Stimulated activated CD8-positive, alpha-beta memory T cell treated with anti-CD3 and anti-CD28 coated beads, Interleukin-4, amount 100 ng/mL, for 48 hours (primary cell): Measurements from ENCODE around the gene FIBIN.
"Not testable (repeated sequence)": the region's sequence is repeated elsewhere in the genome, so short reads cannot be mapped to it uniquely, and the experiment has no call there.

ENCODE experiments used
- DNase-seq: peaks from one replicate; pipeline ENCODE4 v3.0.0-alpha.2; 2020

Gene FIBIN

GRCh38 chr11:26983645-26984044 is 10.3 kb upstream of the FIBIN start:
- no peak for DNase-seq

GRCh38 chr11:26985470-26985869 is 8.4 kb upstream of the FIBIN start:
- DNase-seq, result no peak

GRCh38 chr11:26985943-26986342 is 8.0 kb upstream of the FIBIN start:
- DNase-seq, result no peak

- no peak for DNase-seq
Measured at GRCh38 chr11:26987272-26987671, 6.6 kb upstream of the FIBIN start.

GRCh38 chr11:26987731-26988130 is 6.2 kb upstream of the FIBIN start:
- no peak for DNase-seq

GRCh38 chr11:26992031-26992541 is 1.8 kb upstream of the FIBIN start:
- DNase-seq, result no peak

- DNase-seq, result no peak
Measured at GRCh38 chr11:26994631-26995095, 751 bp downstream of the FIBIN start.

- no peak for DNase-seq
Measured at GRCh38 chr11:26995701-26996460, 2.0 kb downstream of the FIBIN start.

GRCh38 chr11:26997378-26997777 is 3.5 kb downstream of the FIBIN start:
- DNase-seq, result no peak

- DNase-seq, result not testable (repeated sequence)
Measured at GRCh38 chr11:27001136-27001730, 7.3 kb downstream of the FIBIN start.

GRCh38 chr11:27002431-27002830 is 8.5 kb downstream of the FIBIN start:
- no peak for DNase-seq

- DNase-seq, result no peak
Measured at GRCh38 chr11:27002838-27003237, 8.9 kb downstream of the FIBIN start.

- DNase-seq, result no peak
Measured at GRCh38 chr11:27004103-27004502, 10.2 kb downstream of the FIBIN start.

- DNase-seq, result no peak
Measured at GRCh38 chr11:27008811-27009535, 15.1 kb downstream of the FIBIN start.

GRCh38 chr11:27011560-27012233 is 17.8 kb downstream of the FIBIN start:
- no peak for DNase-seq

- no peak for DNase-seq
Measured at GRCh38 chr11:27012234-27012921, 18.5 kb downstream of the FIBIN start.

GRCh38 chr11:27013781-27014361 is 20.0 kb downstream of the FIBIN start:
- DNase-seq, result no peak

GRCh38 chr11:27018902-27019529 is 25.1 kb downstream of the FIBIN start:
- DNase-seq, result no peak

GRCh38 chr11:27020751-27021150 is 26.8 kb downstream of the FIBIN start:
- no peak for DNase-seq

GRCh38 chr11:27022659-27023251 is 28.8 kb downstream of the FIBIN start:
- DNase-seq, result no peak

GRCh38 chr11:27024865-27025264 is 31.0 kb downstream of the FIBIN start:
- DNase-seq, result no peak
